ENCODE data around the gene LIPN.

The LIPN gene

GRCh38 chr10:88786032-88786770 is 26.4 kb downstream of the LIPN start:
- no peak for DNase-seq (ENCODE audit: low spot score)

GRCh38 chr10:88787463-88787862 is 27.6 kb downstream of the LIPN start:
- no peak for DNase-seq (ENCODE audit: low spot score)

GRCh38 chr10:88788924-88789323 is 29.1 kb downstream of the LIPN start:
- DNase-seq (ENCODE audit: low spot score), result no peak

- DNase-seq (ENCODE audit: low spot score), result peak; percentile 44
Measured at GRCh38 chr10:88791924-88792323, 32.1 kb downstream of the LIPN start.

- peak; percentile 14 for DNase-seq (ENCODE audit: low spot score)
Measured at GRCh38 chr10:88792661-88793060, 32.8 kb downstream of the LIPN start.

GRCh38 chr10:88793712-88794299 is 34.0 kb downstream of the LIPN start:
- DNase-seq (ENCODE audit: low spot score), result peak; percentile 30

- DNase-seq (ENCODE audit: low spot score), result no peak
Measured at GRCh38 chr10:88794731-88795130, 34.9 kb downstream of the LIPN start.

GRCh38 chr10:88800152-88801125 is 40.6 kb downstream of the LIPN start:
- no peak for DNase-seq (ENCODE audit: low spot score)

GRCh38 chr10:88802523-88803285 is 42.9 kb downstream of the LIPN start, which contains the start of gene LIPM:
Gene LIPM (plus strand): TSS chr10:88802730. CDS start chr10:88802897, 167 bp downstream.
- DNase-seq (ENCODE audit: low spot score), result no peak

GRCh38 chr10:88803641-88804040 is 43.8 kb downstream of the LIPN start:
- DNase-seq (ENCODE audit: low spot score), result no peak

- no peak for DNase-seq (ENCODE audit: low spot score)
Measured at GRCh38 chr10:88804083-88804812, 44.4 kb downstream of the LIPN start.

GRCh38 chr10:88805361-88805760 is 45.5 kb downstream of the LIPN start:
- DNase-seq (ENCODE audit: low spot score), result no peak

GRCh38 chr10:88805924-88806323 is 46.1 kb downstream of the LIPN start:
- no peak for DNase-seq (ENCODE audit: low spot score)

- DNase-seq (ENCODE audit: low spot score), result no peak
Measured at GRCh38 chr10:88809621-88810020, 49.8 kb downstream of the LIPN start.

- DNase-seq (ENCODE audit: low spot score), result peak; percentile 66
Measured at GRCh38 chr10:88810196-88810961, 50.6 kb downstream of the LIPN start.

GRCh38 chr10:88813200-88813599 is 53.4 kb downstream of the LIPN start:
- no peak for DNase-seq (ENCODE audit: low spot score)

GRCh38 chr10:88819290-88819689 is 59.5 kb downstream of the LIPN start:
- DNase-seq (ENCODE audit: low spot score), result no peak

GRCh38 chr10:88820748-88821401 is 61.1 kb downstream of the LIPN start:
- DNase-seq (ENCODE audit: low spot score), result peak; percentile 4

- DNase-seq (ENCODE audit: low spot score), result no peak
Measured at GRCh38 chr10:88826388-88826787, 66.6 kb downstream of the LIPN start.

GRCh38 chr10:88827671-88828070 is 67.9 kb downstream of the LIPN start:
- DNase-seq (ENCODE audit: low spot score), result no peak

Measured in kidney tubule cell (primary cell).